Activated gamma-delta T cell treated with anti-CD3 and anti-CD28 coated beads, Interleukin-2, amount 50 U/mL, for 16 hours (primary cell): ENCODE results near the gene ARPP19.
"Not testable (repeated sequence)": the region's sequence is repeated elsewhere in the genome, so short reads cannot be mapped to it uniquely, and the experiment has no call there.

Source experiments
- DNase-seq: peaks from one replicate; pipeline ENCODE4 v3.0.0-alpha.2; 2020; ENCODE audit warnings: low read depth

ARPP19 gene, protein sequence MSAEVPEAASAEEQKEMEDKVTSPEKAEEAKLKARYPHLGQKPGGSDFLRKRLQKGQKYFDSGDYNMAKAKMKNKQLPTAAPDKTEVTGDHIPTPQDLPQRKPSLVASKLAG

GRCh38 chr15:52568601-52569585 lies at the start of gene ARPP19:
Gene ARPP19, minus strand, starts transcription at chr15:52569030. Its CDS starts 138 bp downstream, at chr15:52568892.
- DNase-seq: peak; percentile 67

GRCh38 chr15:52617026-52617425 lies 48.2 kb upstream of the ARPP19 start:
- no peak for DNase-seq

- no peak for DNase-seq
Measured at GRCh38 chr15:52615302-52615701, 46.5 kb upstream of the ARPP19 start.

DNA sequence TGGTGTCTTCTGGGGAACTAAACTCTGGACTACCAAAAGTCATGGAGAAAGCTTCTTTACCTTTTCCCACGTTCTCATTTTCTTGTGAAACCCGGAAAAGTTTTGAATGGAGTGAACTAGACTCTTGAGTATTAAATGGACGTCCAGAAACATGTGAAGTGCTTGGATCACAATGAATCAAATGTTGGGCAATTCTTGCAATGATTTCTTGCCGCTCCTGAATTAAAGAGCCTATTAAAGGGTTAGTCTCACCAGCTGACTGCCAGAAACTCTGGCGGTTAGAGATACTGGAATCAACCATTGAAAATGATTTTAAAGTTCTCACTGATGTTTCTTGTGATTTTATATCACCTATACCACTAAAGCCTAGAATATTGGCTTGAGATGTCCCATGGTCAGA lies 40.8 kb upstream of the ARPP19 start:
- DNase-seq: no peak

- DNase-seq: no peak
Measured at GRCh38 chr15:52584414-52584813, 15.6 kb upstream of the ARPP19 start.

- no peak for DNase-seq
Measured at GRCh38 chr15:52579852-52580251, 11.0 kb upstream of the ARPP19 start.

DNA sequence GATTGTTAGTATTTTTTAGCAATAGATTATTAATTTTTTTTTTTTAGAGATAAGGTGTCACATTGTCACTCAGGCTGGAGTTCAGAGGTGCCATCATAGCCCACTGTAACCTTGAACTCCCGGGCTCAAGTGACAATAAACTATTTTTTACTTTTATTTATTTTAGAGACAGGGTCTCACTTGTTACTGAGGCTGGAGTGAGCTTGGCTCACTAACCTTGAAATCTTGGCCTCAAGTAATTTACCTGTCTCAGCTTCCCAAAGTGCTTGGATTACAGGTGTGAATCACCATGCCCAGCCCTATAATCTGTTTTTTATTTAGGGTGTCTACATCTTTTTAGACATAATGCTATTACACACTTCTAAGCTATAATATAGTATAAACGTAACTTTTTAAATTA lies 7.9 kb upstream of the ARPP19 start:
- DNase-seq: no peak

DNA sequence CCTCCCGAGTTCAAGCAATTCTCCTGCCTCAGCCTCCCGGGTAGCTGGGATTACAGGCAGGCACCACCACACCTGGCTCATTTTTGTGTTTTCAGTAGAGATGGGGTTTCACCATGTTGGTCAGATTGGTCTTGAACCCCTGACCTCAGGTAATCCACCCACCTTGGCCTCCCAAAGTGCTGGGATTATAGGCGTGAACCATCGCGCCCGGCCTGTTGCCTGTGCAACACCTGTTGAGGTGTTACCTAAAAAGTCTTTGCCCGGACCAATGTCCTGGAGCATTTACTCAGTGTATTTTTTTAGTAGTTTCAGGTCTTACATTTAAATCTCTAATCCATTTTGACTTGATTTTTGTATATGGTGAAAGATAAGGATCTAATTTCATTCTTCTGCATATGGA lies 6.7 kb upstream of the ARPP19 start:
- not testable (repeated sequence) for DNase-seq

GRCh38 chr15:52575072-52575471 lies 6.2 kb upstream of the ARPP19 start:
- no peak for DNase-seq

GRCh38 chr15:52574623-52575022 lies 5.8 kb upstream of the ARPP19 start:
- DNase-seq: not testable (repeated sequence)

DNA sequence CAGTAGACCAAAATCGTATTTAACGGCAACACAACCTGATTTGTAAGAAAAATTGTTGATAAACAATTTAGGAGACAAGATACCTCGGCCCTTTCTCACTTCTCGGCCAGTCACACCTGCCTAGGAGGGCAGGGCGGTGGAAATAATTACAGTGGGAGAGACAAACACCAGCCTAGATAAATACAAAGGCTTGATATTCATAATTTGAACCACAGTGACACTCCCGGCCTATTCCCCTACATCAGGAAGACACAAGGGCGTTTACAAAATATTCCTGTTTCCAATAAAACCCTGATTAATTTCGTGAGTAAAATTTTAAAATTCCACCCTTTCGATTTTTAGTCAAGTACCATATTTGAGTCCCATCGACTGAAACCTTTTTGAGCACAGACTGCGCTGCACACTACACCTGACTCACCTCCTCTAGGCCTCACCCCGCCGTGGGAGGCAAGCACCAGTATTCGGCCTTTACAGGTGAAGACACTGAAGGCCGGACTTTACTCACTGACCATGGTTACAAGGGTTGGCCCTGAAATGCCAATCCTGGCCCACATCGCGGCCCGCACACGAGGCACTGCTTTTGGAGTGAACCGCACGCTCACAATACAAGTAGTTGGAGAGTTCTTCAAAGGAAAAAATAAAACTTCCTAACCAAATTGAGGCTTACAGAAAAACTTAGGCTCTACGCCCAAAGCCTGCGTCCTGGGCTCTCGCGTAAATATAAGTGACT lies 794 bp downstream of the ARPP19 start:
- DNase-seq: peak; percentile 26

GRCh38 chr15:52566889-52567288 lies 1.9 kb downstream of the ARPP19 start:
- DNase-seq: no peak

GRCh38 chr15:52565417-52566358 lies 3.1 kb downstream of the ARPP19 start:
- not testable (repeated sequence) for DNase-seq

- no peak for DNase-seq
Measured at GRCh38 chr15:52563501-52564060, 5.2 kb downstream of the ARPP19 start.

- no peak for DNase-seq
Measured at GRCh38 chr15:52559575-52559974, 9.3 kb downstream of the ARPP19 start.

GRCh38 chr15:52559022-52559421 lies 9.8 kb downstream of the ARPP19 start:
- DNase-seq: no peak

GRCh38 chr15:52558196-52558595 lies 10.6 kb downstream of the ARPP19 start:
- peak; percentile 19 for DNase-seq

DNA sequence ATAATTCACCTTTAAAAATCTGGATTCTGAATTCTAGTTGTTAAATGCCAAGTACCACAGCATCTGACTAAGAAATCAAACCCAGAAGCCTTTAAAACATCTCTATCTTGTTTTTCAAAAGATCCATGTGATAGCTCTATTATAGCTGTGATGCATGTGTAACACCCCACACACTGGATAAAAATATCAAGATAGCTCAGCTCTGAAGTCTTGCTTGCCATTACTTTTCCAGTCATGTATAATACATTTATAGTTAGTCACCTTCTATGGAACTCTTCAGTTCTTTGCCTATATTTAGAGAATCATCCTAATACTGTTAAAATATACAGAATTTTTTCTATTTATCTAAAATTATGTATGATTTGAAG lies 11.6 kb downstream of the ARPP19 start:
- no peak for DNase-seq

- DNase-seq: no peak
Measured at GRCh38 chr15:52556524-52557273, 12.1 kb downstream of the ARPP19 start.

GRCh38 chr15:52552303-52552702 lies 16.5 kb downstream of the ARPP19 start:
- no peak for DNase-seq

DNA sequence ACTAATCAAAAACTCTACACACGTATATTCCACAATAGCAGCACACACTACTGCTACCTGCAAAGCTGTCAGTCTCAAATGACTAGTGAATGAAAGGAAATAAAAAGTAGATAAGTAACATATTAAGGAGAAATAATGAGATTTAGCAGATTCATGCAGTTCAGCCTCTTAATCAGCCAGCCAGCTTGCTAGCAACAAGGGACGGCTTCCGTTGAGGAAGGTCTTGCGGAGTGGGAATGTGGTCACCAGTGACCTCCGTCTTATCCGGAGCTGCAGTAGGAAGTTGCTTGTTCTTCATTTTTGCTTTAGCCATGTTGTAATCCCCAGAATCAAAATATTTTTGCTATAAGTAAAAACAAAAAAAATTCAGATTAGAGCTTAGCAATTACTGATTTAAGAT lies 17.1 kb downstream of the ARPP19 start:
- DNase-seq: no peak
